Esophagus (tissue), 2 donors: Measurements from ENCODE around the gene SNAI1. TPM values are rescaled to one million over a fixed set of nuclear protein-coding genes. Genes with fewer than 3 reads are reported as not detected.
A peak's percentile ranks its signal among the peaks of the same experiment; 100 is the strongest.

ENCODE experiments used
- H3K27ac ChIP-seq, 2 donors: one replicate each; pipeline ENCODE4 v1.5.1; 2013; ENCODE audit warnings: low read depth in 2 of 2, mild to moderate bottlenecking in 2 of 2, inconsistent platforms in 1 of 2, low read length in 1 of 2, moderate library complexity in 1 of 2
- H3K27me3 ChIP-seq, 2 donors: one replicate each; pipeline ENCODE4 v1.6.1; 2013; ENCODE audit warnings: low read length in 2 of 2, control low read depth in 1 of 2, mild to moderate bottlenecking in 1 of 2; ENCODE audit not compliant: insufficient read depth in 2 of 2, control insufficient read depth in 1 of 2
- H3K36me3 ChIP-seq, 2 donors: one replicate each; pipeline ENCODE4 v1.6.1; 2013; ENCODE audit warnings: low read length in 1 of 2; ENCODE audit not compliant: control insufficient read depth in 2 of 2, insufficient read depth in 2 of 2
- H3K4me1 ChIP-seq, 2 donors: one replicate each; pipeline ENCODE4 v1.6.1; 2013; ENCODE audit warnings: low read length in 1 of 2; ENCODE audit not compliant: control insufficient read depth in 2 of 2, insufficient read depth in 2 of 2
- H3K4me3 ChIP-seq, 2 donors: one replicate each; pipeline ENCODE4 v1.5.1; 2013; ENCODE audit warnings: low read length in 2 of 2, mild to moderate bottlenecking in 2 of 2, low read depth in 1 of 2, moderate library complexity in 1 of 2
- H3K9me3 ChIP-seq, 2 donors: one replicate each; pipeline ENCODE4 v1.6.1; 2013; ENCODE audit warnings: mild to moderate bottlenecking in 2 of 2, low read depth in 1 of 2, low read length in 1 of 2, moderate library complexity in 1 of 2; ENCODE audit not compliant: control insufficient read depth in 2 of 2, insufficient read depth in 1 of 2
- WGBS, 2 donors: extraction: QIAGEN DNeasy Blood & Tissue Kit; methylation state at CpG; one replicate each; pipeline ENCODE4 v1.1.7; 2013; 5-methylcytosine and 5-hydroxymethylcytosine counted together
- polyA plus RNA-seq, 2 donors: library from polyadenylated mRNA; stranded (reverse); fragments of 200-250 nt; gene quantifications; one replicate each; pipeline ENCODE4 v1.2.3, GENCODE V29; 2013
- donor health status: healthy with polysubstance abuse.
- donor health status: Bipolar disorder and iron deficiency.

SNAI1 gene
- polyA plus RNA-seq, 2 donors = 0.86 to 1.2 TPM

GRCh38 chr20:50017576-50018248 is 34.9 kb downstream of the SNAI1 start:
- Histone ChIP-seq H3K27me3 (no peaks in the 10 kb centered on the region), H3K9me3 (no peaks in the 10 kb centered on the region), H3K27ac (no peak overlapping the region), H3K4me1 (peaks cover 6 to 19% of the 10 kb centered on the region in 2 donors), H3K36me3 (no peaks in the 10 kb centered on the region), H3K4me3 (no peak overlapping the region)
- WGBS, 2 donors = 65 to 78% methylated on average over 4 of the region's 4 CpGs

- Histone ChIP-seq H3K27me3 (no peaks in the 10 kb centered on the region), H3K36me3 (no peaks in the 10 kb centered on the region), H3K27ac (peak overlapping the region; percentile 22 to 66), H3K9me3 (no peaks in the 10 kb centered on the region), H3K4me1 (peaks cover 6 to 19% of the 10 kb centered on the region in 2 donors), H3K4me3 (no peak overlapping the region)
- 58 to 63% methylated on average over 13 of the region's 13 CpGs for WGBS, 2 donors
These were observed 36.9 kb downstream of the SNAI1 start for GRCh38 chr20:50019466-50020256.

- WGBS, 2 donors = 32 to 34% methylated on average over 3 of the region's 3 CpGs
- Histone ChIP-seq H3K36me3 (no peaks in the 10 kb centered on the region), H3K27ac (peak overlapping the region in 1 of 2 donors; percentile 11), H3K4me1 (peaks cover 6 to 19% of the 10 kb centered on the region in 2 donors), H3K4me3 (no peak overlapping the region), H3K9me3 (no peaks in the 10 kb centered on the region), H3K27me3 (no peaks in the 10 kb centered on the region)
These were observed 37.5 kb downstream of the SNAI1 start for GRCh38 chr20:50020288-50020687.

- Histone ChIP-seq H3K27ac (no peak overlapping the region), H3K4me3 (no peak overlapping the region), H3K9me3 (no peaks in the 10 kb centered on the region), H3K4me1 (peaks cover 6 to 13% of the 10 kb centered on the region in 2 donors), H3K36me3 (no peaks in the 10 kb centered on the region), H3K27me3 (no peaks in the 10 kb centered on the region)
- 89 to 91% methylated on average over 6 of the region's 6 CpGs for WGBS, 2 donors
These were observed 39.9 kb downstream of the SNAI1 start for GRCh38 chr20:50022676-50023075.

- Histone ChIP-seq H3K9me3 (no peaks in the 10 kb centered on the region), H3K27me3 (no peaks in the 10 kb centered on the region), H3K4me1 (peaks cover 6 to 15% of the 10 kb centered on the region in 2 donors), H3K36me3 (no peaks in the 10 kb centered on the region), H3K4me3 (no peak overlapping the region), H3K27ac (no peak overlapping the region)
- WGBS, 2 donors = 54 to 59% methylated on average over 10 of the region's 10 CpGs
These were observed 40.5 kb downstream of the SNAI1 start for GRCh38 chr20:50023116-50023805.

- H3K9me3 ChIP-seq = no peaks in the 10 kb centered on the region
- 81 to 84% methylated on average over 7 of the region's 7 CpGs for WGBS, 2 donors
- no peaks in the 10 kb centered on the region for H3K27me3 ChIP-seq
- H3K27ac ChIP-seq = no peak overlapping the region
- peaks cover 0 to 15% of the 10 kb centered on the region in 2 donors for H3K4me1 ChIP-seq
- no peaks in the 10 kb centered on the region for H3K36me3 ChIP-seq
- H3K4me3 ChIP-seq = no peak overlapping the region
These were observed 44.2 kb downstream of the SNAI1 start for GRCh38 chr20:50026746-50027575.

- Histone ChIP-seq H3K9me3 (no peaks in the 10 kb centered on the region), H3K36me3 (no peaks in the 10 kb centered on the region), H3K4me1 (peaks cover 0 to 15% of the 10 kb centered on the region in 2 donors), H3K4me3 (no peak overlapping the region), H3K27ac (no peak overlapping the region), H3K27me3 (no peaks in the 10 kb centered on the region)
- 33 to 39% methylated on average over 9 to 12 of the region's 12 CpGs for WGBS, 2 donors
These were observed 44.9 kb downstream of the SNAI1 start for GRCh38 chr20:50027611-50028105.

GRCh38 chr20:50029083-50029696 is 46.4 kb downstream of the SNAI1 start:
- no peak overlapping the region for H3K27ac ChIP-seq

More at GRCh38 chr20:50029083-50029696, 46.4 kb downstream of the SNAI1 start:
- H3K4me3 ChIP-seq = no peak overlapping the region
- H3K9me3 ChIP-seq = no peaks in the 10 kb centered on the region
- no peaks in the 10 kb centered on the region for H3K27me3 ChIP-seq
- no peaks in the 10 kb centered on the region for H3K36me3 ChIP-seq
- peaks cover 0 to 15% of the 10 kb centered on the region in 2 donors for H3K4me1 ChIP-seq
- 82 to 89% methylated on average over 15 of the region's 15 CpGs for WGBS, 2 donors
